Memory B cell (primary cell): ENCODE measurements around the gene THSD7B.
"Not testable (repeated sequence)": the region's sequence is repeated elsewhere in the genome, so short reads cannot be mapped to it uniquely, and the experiment has no call there.

Experiments
- ATAC-seq: fragments of 150-1000 bp; cut with Tn5 transposase; 2 replicates; pipeline ENCODE4 v1.10.0; 2021; ENCODE audit warnings: low read depth, mild to moderate bottlenecking, moderate library complexity
- DNase-seq, 2 donors: peaks; one replicate each; pipeline ENCODE4 v3.0.0; 2022; ENCODE audit warnings: low spot score in 2 of 2
- H3K27ac Mint-ChIP-seq: one replicate; pipeline ENCODE4 v1.8.0; 2022; ENCODE audit warnings: mild to moderate bottlenecking, moderate library complexity, mixed read lengths
- H3K27me3 Mint-ChIP-seq: one replicate; pipeline ENCODE4 v1.8.0; 2022; ENCODE audit warnings: mixed read lengths
- H3K36me3 Mint-ChIP-seq: one replicate; pipeline ENCODE4 v1.8.0; 2022; ENCODE audit warnings: mild to moderate bottlenecking, mixed read lengths
- H3K4me1 Mint-ChIP-seq: one replicate; pipeline ENCODE4 v1.8.0; 2022; ENCODE audit warnings: mixed read lengths
- H3K4me3 Mint-ChIP-seq: one replicate; pipeline ENCODE4 v1.8.0; 2022; ENCODE audit warnings: mild to moderate bottlenecking, moderate library complexity, mixed read lengths
- H3K9me3 Mint-ChIP-seq: one replicate; pipeline ENCODE4 v1.8.0; 2022; ENCODE audit warnings: mixed read lengths

THSD7B gene

DNA sequence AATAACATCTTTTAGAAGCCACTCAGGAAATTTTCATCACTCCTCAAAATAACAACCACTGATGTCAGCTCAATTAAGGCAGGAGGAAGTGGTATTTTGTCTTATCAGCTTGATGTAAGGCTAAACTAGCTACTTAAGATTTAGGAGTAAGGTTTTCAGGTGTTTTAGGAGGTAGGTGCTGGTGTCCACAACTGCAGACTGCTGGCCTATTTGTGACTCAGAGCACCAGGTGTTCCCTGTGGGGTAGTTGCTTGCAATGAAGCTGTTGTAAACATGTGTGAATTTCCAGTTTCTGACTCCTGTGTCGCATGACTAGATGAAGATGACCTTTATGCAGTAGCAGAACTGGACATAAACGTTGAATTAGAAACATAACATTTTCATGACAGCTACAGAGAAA lies 164.2 kb downstream of the THSD7B start:
- ATAC-seq (no peak), DNase-seq (no peak)
- H3K9me3 Mint-ChIP-seq, result peaks cover 4% of the 10 kb centered on the region
- H3K36me3 Mint-ChIP-seq, result no peaks in the 10 kb centered on the region
- no peaks in the 10 kb centered on the region for H3K4me1 Mint-ChIP-seq
- H3K4me3 Mint-ChIP-seq, result no peak overlapping the region
- peaks cover 3% of the 10 kb centered on the region for H3K27me3 Mint-ChIP-seq
- H3K27ac Mint-ChIP-seq, result no peak overlapping the region

DNA sequence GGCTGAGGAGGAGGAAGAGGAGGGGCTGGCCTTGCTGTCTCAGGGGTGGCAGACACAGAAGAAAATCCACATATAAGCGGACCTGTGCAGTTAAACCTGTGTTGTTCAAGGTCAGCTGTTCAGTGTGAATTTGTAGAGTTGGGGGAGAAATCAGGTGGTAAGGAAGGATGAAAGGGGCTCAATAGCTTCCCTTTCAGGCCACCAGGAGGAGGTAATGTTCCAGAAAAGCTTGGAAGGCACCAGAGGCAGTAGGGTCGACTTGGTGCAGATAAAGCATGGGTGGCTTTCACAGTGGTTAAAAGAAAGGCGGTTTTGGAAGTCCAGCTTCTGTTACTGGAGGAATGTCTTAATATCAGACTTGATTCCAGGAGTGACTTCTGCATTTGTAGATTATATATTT lies 167.4 kb downstream of the THSD7B start:
- Mint-ChIP-seq H3K9me3 (peaks cover 1% of the 10 kb centered on the region), H3K4me3 (no peak overlapping the region), H3K27me3 (no peaks in the 10 kb centered on the region)

DNA sequence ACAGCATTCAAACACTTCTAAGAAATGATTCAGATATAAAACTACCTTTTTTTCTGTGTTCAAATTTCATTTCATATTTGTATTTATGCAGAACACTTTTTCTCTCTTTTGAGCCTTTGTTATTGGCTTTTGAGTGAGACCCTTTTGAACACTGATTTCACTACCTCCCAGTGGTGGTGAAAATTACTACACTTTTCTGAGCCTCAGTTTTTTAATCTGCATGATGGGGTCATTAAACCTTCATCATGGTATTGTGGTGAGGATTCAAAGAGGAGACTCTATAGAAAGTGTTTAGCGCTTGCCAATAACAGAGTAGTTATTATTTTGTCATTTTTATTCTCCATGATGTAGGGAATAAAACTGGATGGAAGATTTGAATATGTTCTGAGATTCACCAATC lies 169.8 kb downstream of the THSD7B start:
- no peaks in the 10 kb centered on the region for H3K27me3 Mint-ChIP-seq
- ATAC-seq, result no peak
- no peaks in the 10 kb centered on the region for H3K4me1 Mint-ChIP-seq
- H3K9me3 Mint-ChIP-seq, result peaks cover 3% of the 10 kb centered on the region
- no peak for DNase-seq
- no peak overlapping the region for H3K4me3 Mint-ChIP-seq
- no peak overlapping the region for H3K27ac Mint-ChIP-seq
- no peaks in the 10 kb centered on the region for H3K36me3 Mint-ChIP-seq

More for the DNA sequence above, 167.4 kb downstream of the THSD7B start:
- no peak overlapping the region for H3K27ac Mint-ChIP-seq
- no peaks in the 10 kb centered on the region for H3K4me1 Mint-ChIP-seq
- ATAC-seq, result no peak
- no peak for DNase-seq
- no peaks in the 10 kb centered on the region for H3K36me3 Mint-ChIP-seq

DNA sequence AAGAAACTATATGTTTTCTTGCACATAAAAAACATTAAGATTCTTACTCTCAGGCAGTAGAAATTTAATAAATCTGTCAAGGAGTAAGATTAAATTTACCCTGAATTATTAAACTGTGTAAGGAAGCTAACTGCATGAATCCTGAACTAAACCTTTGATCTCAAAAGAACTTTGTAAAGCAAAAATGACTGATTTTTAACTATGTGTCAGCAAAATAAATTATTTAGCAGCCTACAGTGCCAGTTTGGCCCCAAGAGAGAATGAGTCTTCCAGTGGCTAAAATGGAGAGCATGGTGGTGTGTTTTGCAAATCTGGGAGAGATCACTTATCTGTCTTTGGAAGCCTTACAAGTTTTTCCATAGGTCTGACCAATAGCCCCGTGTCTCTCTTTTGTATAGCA lies 190.7 kb downstream of the THSD7B start:
- no peaks in the 10 kb centered on the region for H3K27me3 Mint-ChIP-seq
- ATAC-seq, result no peak
- no peaks in the 10 kb centered on the region for H3K36me3 Mint-ChIP-seq
- no peak overlapping the region for H3K4me3 Mint-ChIP-seq
- no peaks in the 10 kb centered on the region for H3K4me1 Mint-ChIP-seq
- peaks cover 1% of the 10 kb centered on the region for H3K9me3 Mint-ChIP-seq
- H3K27ac Mint-ChIP-seq, result no peak overlapping the region
- no peak for DNase-seq

DNA sequence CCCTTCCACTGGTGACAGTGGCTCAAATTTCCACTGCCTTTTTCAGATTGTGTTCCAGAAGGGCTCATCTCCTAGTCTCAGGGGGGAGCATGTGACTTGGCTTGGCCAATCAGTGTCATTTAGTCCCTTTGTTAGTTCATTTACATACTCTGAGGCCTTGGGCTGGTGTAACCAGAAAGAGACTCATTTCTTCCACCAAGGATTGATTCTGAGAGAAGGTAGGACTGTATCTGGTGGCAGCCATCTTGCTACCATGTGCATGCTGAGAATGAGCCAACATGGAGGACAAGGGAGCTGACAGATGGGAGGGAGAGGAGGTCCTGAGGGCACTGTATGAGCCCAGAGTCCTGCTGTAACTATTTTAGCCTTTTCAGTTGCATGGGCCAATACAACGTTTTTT lies 191.7 kb downstream of the THSD7B start:
- peaks cover 1% of the 10 kb centered on the region for H3K9me3 Mint-ChIP-seq
- no peak for ATAC-seq

DNA sequence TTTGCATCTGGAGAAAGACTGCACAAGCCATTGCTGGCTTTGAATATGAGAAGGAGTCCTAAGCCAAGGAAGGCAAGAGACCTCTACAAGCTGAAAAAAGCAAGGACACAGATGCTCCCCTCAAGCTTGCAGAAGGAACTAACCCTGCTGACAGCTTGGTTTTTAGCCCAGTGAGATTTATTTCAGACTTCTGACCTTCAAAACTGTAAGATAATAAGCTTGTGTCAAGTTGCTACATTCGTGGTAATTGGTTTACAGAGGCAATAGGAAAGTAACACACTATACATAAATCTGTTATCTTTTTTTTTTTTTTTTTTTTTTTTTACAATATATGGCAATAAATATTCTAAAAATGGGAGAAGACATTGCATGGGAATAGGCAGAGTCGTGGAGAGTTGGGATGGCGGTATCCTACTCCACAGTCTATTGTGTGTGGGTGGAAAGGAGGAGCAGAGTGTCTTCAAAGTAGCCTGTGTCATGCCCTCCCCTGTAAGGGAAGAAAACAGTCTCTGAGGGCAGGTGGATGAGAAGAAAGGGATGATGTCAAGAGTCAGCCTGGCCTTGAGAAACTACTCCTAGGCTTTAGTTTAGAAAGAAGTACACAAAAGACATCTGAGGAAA lies 196.9 kb downstream of the THSD7B start:
- DNase-seq (no peak), ATAC-seq (no peak)
- H3K4me1 Mint-ChIP-seq, result no peaks in the 10 kb centered on the region
- no peaks in the 10 kb centered on the region for H3K27me3 Mint-ChIP-seq
- H3K4me3 Mint-ChIP-seq, result no peak overlapping the region
- H3K36me3 Mint-ChIP-seq, result no peaks in the 10 kb centered on the region
- H3K9me3 Mint-ChIP-seq, result peaks cover 6% of the 10 kb centered on the region
- H3K27ac Mint-ChIP-seq, result no peak overlapping the region

More for the DNA sequence above, 191.7 kb downstream of the THSD7B start:
- Mint-ChIP-seq H3K27me3 (no peaks in the 10 kb centered on the region), H3K4me3 (no peak overlapping the region), H3K36me3 (no peaks in the 10 kb centered on the region), H3K4me1 (no peaks in the 10 kb centered on the region), H3K27ac (no peak overlapping the region)
- no peak for DNase-seq

DNA sequence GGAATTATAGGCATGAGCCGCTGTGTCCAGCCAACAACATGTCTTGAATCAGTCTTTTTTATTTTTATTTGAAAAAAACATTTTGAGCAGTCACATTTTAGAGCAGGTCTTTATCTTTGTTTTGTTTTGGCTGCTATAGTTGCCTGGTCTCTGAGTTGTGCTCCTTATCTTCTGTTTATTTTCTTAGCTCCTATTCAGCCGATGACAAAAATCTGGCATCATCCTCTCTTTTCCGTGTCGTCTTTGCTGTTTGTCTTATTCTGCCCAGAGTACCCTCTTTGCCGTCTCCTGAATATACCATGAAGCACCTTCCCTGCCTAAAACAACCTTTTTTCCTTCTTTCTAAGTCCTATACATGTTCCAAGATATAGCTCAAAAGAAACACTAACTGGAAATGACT lies 201.1 kb downstream of the THSD7B start:
- ATAC-seq, result no peak
- no peak overlapping the region for H3K27ac Mint-ChIP-seq
- H3K4me1 Mint-ChIP-seq, result no peaks in the 10 kb centered on the region
- no peaks in the 10 kb centered on the region for H3K36me3 Mint-ChIP-seq
- H3K27me3 Mint-ChIP-seq, result no peaks in the 10 kb centered on the region
- peaks cover 4% of the 10 kb centered on the region for H3K9me3 Mint-ChIP-seq
- no peak for DNase-seq
- H3K4me3 Mint-ChIP-seq, result no peak overlapping the region

DNA sequence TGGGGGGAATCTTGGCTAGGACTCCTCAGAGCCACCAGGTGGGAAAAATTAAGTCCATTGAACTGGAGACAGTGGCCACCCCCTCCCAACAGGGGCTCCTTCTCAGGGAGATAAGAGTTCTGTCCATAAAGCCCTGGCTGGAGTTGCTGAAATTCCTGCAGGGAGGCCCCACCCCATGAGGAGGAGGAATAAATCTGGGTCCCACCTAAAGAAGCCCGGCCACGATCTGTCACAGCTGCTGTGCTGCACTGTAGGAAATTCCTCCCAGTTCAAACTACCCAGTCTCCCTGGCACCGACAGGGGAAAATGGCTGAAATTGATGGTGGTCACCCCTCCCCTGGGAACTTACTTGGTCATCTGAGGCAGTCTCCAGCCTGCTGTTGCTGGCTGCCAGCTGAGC lies 215.0 kb downstream of the THSD7B start:
- Mint-ChIP-seq H3K4me3 (no peak overlapping the region), H3K36me3 (no peaks in the 10 kb centered on the region), H3K9me3 (peaks cover 7% of the 10 kb centered on the region), H3K4me1 (no peaks in the 10 kb centered on the region), H3K27ac (no peak overlapping the region), H3K27me3 (peaks cover 2% of the 10 kb centered on the region)
- DNase-seq, result no peak
- ATAC-seq, result no peak

DNA sequence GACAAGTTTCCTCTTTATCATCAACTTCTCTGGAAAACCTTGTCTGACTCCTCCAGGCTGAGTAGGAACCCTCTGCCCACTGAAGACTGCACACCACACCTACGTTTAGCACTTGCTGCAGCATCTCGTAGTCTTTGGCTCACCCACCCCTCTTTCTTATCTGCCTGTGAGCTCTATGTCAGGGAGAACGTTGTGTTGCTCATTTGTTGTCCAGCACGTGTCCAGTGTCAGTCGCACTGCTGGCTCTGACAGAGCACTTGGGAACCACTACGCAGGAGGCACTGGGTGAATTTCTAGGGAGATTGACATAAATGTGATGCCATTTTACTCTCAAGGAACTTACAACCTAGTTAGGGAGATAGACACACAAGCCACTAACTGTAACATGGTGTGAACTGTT lies 216.3 kb downstream of the THSD7B start:
- not testable (repeated sequence) for H3K4me1 Mint-ChIP-seq, H3K36me3 Mint-ChIP-seq, DNase-seq, ATAC-seq, H3K27ac Mint-ChIP-seq, H3K4me3 Mint-ChIP-seq, H3K9me3 Mint-ChIP-seq, H3K27me3 Mint-ChIP-seq

DNA sequence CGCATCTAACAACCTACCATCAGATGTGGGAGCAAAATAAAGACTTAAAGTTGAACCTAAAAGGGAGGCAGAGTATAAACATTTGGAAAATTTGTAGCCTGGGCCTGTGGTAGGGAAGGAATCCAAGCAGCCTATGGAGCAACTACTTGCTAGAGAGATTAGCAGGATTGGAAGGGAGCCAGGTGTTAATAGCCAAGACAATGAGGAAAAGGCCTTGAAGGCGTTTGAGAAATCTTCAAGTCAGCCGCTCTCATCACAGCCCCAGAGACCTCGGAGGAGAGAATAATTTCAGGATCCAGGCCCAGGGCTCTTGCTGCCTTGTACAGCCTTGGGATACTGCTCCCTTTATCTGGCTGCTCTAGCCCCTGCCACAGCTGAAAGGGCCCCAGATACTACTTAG lies 219.7 kb downstream of the THSD7B start:
- Mint-ChIP-seq H3K4me1 (no peaks in the 10 kb centered on the region), H3K36me3 (no peaks in the 10 kb centered on the region), H3K9me3 (peaks cover 4% of the 10 kb centered on the region), H3K4me3 (no peak overlapping the region), H3K27me3 (peaks cover 2% of the 10 kb centered on the region), H3K27ac (no peak overlapping the region)
- no peak for DNase-seq
- no peak for ATAC-seq

DNA sequence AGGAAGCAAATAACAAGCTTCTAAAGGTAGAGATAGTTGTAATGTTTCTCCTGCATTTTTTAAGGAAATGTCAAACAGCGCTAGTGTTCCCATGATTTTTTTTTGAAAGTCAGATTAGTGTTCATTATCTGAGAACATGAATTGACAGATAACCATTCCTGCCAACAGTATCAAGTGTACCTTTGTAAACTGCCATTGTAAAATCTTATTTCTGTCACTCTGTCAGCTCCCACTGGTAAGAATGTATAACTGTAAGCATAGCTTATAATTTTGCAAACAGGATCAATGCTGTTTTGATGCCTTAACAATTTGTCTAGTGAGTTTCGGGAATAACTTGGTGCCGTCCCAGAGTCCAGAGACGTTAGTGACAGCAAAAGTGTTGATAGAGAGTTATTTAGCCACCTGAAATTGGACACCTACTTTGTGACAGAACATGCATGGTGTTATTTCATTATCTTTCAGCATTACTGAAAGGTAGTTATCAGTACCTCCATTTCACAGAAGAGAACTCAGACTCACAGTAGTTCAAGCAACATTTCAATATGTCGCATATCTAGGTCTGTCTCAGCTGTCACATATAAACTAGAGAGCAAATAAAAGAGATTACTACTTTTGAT lies 221.4 kb downstream of the THSD7B start:
- peaks cover 2% of the 10 kb centered on the region for H3K27me3 Mint-ChIP-seq
- ATAC-seq (no peak), DNase-seq (no peak)
- no peak overlapping the region for H3K4me3 Mint-ChIP-seq
- H3K36me3 Mint-ChIP-seq, result no peaks in the 10 kb centered on the region
- no peaks in the 10 kb centered on the region for H3K4me1 Mint-ChIP-seq
- H3K27ac Mint-ChIP-seq, result no peak overlapping the region
- peaks cover 4% of the 10 kb centered on the region for H3K9me3 Mint-ChIP-seq

DNA sequence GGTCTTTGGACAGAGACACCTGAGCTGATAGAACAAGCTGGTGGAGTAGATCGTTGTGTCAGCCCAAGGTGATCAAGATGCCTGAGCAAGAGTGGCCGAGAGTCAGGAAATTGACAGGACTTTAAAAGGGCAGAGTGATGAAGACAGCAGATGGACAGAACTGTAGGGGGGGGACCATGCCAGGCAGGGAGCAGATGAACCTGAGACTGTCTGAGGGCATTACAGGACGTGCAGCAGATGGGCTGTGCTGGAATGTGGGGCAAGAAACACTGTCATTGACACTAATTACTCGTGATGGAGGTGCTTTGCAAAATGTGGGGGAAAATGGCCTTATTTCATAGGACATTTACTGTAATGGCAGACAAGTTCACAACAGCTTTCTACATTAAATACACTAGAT lies 225.0 kb downstream of the THSD7B start:
- H3K9me3 Mint-ChIP-seq, result no peaks in the 10 kb centered on the region
- DNase-seq, result no peak
- H3K27me3 Mint-ChIP-seq, result no peaks in the 10 kb centered on the region
- ATAC-seq, result no peak
- no peak overlapping the region for H3K4me3 Mint-ChIP-seq
- H3K36me3 Mint-ChIP-seq, result no peaks in the 10 kb centered on the region
- no peak overlapping the region for H3K27ac Mint-ChIP-seq
- no peaks in the 10 kb centered on the region for H3K4me1 Mint-ChIP-seq

DNA sequence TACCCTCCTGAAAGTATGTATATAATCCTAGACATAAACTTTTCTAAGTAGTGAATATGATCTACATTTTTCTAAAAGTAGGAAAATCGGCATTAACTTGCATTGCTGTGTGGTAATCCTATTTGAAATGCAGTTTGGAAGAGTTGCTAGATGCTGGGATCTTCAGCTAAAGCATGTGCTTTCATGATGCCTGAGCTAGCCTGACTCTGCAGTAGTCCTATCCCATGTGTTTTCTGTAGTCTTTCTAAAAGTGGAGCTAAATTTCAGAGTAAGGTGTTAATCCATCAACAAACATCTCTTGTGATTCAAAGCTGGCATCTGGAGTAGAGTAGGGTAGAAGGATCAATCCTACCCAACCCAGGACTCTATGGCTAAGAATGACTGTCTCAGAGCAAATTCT lies 229.4 kb downstream of the THSD7B start:
- Mint-ChIP-seq H3K27me3 (no peaks in the 10 kb centered on the region), H3K4me1 (no peaks in the 10 kb centered on the region), H3K36me3 (no peaks in the 10 kb centered on the region), H3K4me3 (no peak overlapping the region), H3K27ac (no peak overlapping the region), H3K9me3 (no peaks in the 10 kb centered on the region)
- ATAC-seq, result no peak
- DNase-seq, result no peak

DNA sequence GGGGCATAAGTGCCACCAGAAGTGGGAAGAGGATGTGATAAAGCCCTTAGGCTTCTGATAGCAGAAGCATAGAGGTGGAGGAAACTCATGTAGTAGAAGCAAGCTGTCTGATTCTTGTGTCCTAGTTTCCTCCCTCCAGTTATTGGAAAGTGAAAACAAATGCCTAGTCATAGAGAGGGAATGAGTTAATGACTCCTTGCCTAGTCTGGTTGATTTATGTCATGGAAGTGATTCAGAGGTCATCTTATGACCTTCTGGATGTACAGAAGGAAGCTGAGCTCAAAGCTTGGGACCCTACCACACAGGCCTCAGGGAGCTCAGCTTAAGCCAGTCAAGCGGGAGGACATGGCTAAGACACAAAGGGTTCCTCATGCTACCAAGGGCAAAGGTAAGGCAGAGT lies 232.2 kb downstream of the THSD7B start:
- H3K27ac Mint-ChIP-seq, result no peak overlapping the region
- H3K36me3 Mint-ChIP-seq, result no peaks in the 10 kb centered on the region
- H3K9me3 Mint-ChIP-seq, result no peaks in the 10 kb centered on the region
- ATAC-seq (no peak), DNase-seq (no peak)
- H3K27me3 Mint-ChIP-seq, result no peaks in the 10 kb centered on the region
- H3K4me1 Mint-ChIP-seq, result no peaks in the 10 kb centered on the region
- H3K4me3 Mint-ChIP-seq, result no peak overlapping the region

DNA sequence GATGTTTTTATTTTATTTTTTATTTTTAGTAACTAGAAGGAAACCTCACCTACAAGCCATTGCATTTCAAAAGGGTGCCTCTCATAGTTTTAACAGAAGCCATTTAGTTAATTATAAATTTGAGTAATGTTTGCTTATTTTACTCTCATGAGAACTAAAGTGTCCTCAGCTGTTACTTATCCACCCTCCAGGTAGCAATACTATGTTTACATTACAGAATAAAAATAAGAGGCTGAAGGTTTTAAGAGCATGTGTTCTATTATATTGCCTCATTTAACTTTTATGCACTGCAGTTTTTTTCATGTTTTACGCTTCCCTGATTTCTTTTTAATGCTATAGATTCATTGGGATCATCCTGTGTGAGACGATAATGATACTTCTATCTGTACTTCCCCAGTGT lies 235.5 kb downstream of the THSD7B start:
- no peaks in the 10 kb centered on the region for H3K9me3 Mint-ChIP-seq
- no peaks in the 10 kb centered on the region for H3K36me3 Mint-ChIP-seq
- no peak for ATAC-seq

More for the DNA sequence above, 235.5 kb downstream of the THSD7B start:
- Mint-ChIP-seq H3K4me3 (no peak overlapping the region), H3K4me1 (no peaks in the 10 kb centered on the region), H3K27me3 (no peaks in the 10 kb centered on the region), H3K27ac (no peak overlapping the region)
- DNase-seq, result no peak
